T-helper 1 cell treated with Interleukin-12 subunit alpha and Interleukin-12 subunit beta and Interleukin-4 antibody, amounts not matched to agents 30 μg/mL and 1 μg/mL, for 36 hours (primary cell): ENCODE results near the gene TAF1C.

Experiments used
- H3K27ac Mint-ChIP-seq: one replicate; pipeline ENCODE4 v1.8.0; 2021; ENCODE audit warnings: mild to moderate bottlenecking, mixed read lengths
- H3K27me3 Mint-ChIP-seq: one replicate; pipeline ENCODE4 v1.8.0; 2021; ENCODE audit warnings: low read depth, mixed read lengths
- H3K36me3 Mint-ChIP-seq: one replicate; pipeline ENCODE4 v1.8.0; 2021; ENCODE audit warnings: low read depth, mixed read lengths
- H3K4me1 Mint-ChIP-seq: one replicate; pipeline ENCODE4 v1.8.0; 2021; ENCODE audit warnings: low read depth, mixed read lengths
- H3K4me3 Mint-ChIP-seq: one replicate; pipeline ENCODE4 v1.8.0; 2021; ENCODE audit warnings: mild to moderate bottlenecking, moderate library complexity, mixed read lengths
- H3K9me3 Mint-ChIP-seq: one replicate; pipeline ENCODE4 v1.8.0; 2021; ENCODE audit warnings: mixed read lengths

The TAF1C gene

GRCh38 chr16:84169765-84170310 lies 17.0 kb downstream of the TAF1C start:
- H3K9me3 Mint-ChIP-seq, result no peaks in the 10 kb centered on the region
- H3K27ac Mint-ChIP-seq, result no peak overlapping the region
- H3K36me3 Mint-ChIP-seq, result no peaks in the 10 kb centered on the region
- no peak overlapping the region for H3K4me3 Mint-ChIP-seq
- peaks cover 8% of the 10 kb centered on the region for H3K27me3 Mint-ChIP-seq
- H3K4me1 Mint-ChIP-seq, result no peaks in the 10 kb centered on the region

- Mint-ChIP-seq H3K27ac (no peak overlapping the region), H3K4me1 (no peaks in the 10 kb centered on the region), H3K27me3 (peaks cover 24% of the 10 kb centered on the region), H3K36me3 (no peaks in the 10 kb centered on the region), H3K4me3 (no peak overlapping the region), H3K9me3 (no peaks in the 10 kb centered on the region)
Measured at GRCh38 chr16:84166796-84167695, 19.8 kb downstream of the TAF1C start.

GRCh38 chr16:84165746-84166145 lies 21.1 kb downstream of the TAF1C start:
- H3K4me1 Mint-ChIP-seq, result no peaks in the 10 kb centered on the region
- peaks cover 30% of the 10 kb centered on the region for H3K27me3 Mint-ChIP-seq
- H3K36me3 Mint-ChIP-seq, result no peaks in the 10 kb centered on the region
- H3K27ac Mint-ChIP-seq, result no peak overlapping the region
- no peaks in the 10 kb centered on the region for H3K9me3 Mint-ChIP-seq
- no peak overlapping the region for H3K4me3 Mint-ChIP-seq

- H3K27ac Mint-ChIP-seq, result no peak overlapping the region
- no peaks in the 10 kb centered on the region for H3K4me1 Mint-ChIP-seq
- H3K27me3 Mint-ChIP-seq, result peaks cover 51% of the 10 kb centered on the region
- H3K9me3 Mint-ChIP-seq, result no peaks in the 10 kb centered on the region
- no peaks in the 10 kb centered on the region for H3K36me3 Mint-ChIP-seq
- no peak overlapping the region for H3K4me3 Mint-ChIP-seq
Measured at GRCh38 chr16:84161801-84162200, 25.1 kb downstream of the TAF1C start.

- no peaks in the 10 kb centered on the region for H3K9me3 Mint-ChIP-seq
- peaks cover 57% of the 10 kb centered on the region for H3K27me3 Mint-ChIP-seq
- no peak overlapping the region for H3K27ac Mint-ChIP-seq
- peaks cover 2% of the 10 kb centered on the region for H3K4me1 Mint-ChIP-seq
- no peak overlapping the region for H3K4me3 Mint-ChIP-seq
- H3K36me3 Mint-ChIP-seq, result no peaks in the 10 kb centered on the region
Measured at GRCh38 chr16:84161037-84161436, 25.8 kb downstream of the TAF1C start.

- H3K4me3 Mint-ChIP-seq, result no peak overlapping the region
- H3K36me3 Mint-ChIP-seq, result no peaks in the 10 kb centered on the region
- H3K9me3 Mint-ChIP-seq, result no peaks in the 10 kb centered on the region
- peaks cover 2% of the 10 kb centered on the region for H3K4me1 Mint-ChIP-seq
- no peak overlapping the region for H3K27ac Mint-ChIP-seq
- H3K27me3 Mint-ChIP-seq, result peaks cover 59% of the 10 kb centered on the region
Measured at GRCh38 chr16:84159800-84160199, 27.1 kb downstream of the TAF1C start.

- Mint-ChIP-seq H3K4me3 (no peak overlapping the region), H3K9me3 (no peaks in the 10 kb centered on the region), H3K27me3 (peaks cover 52% of the 10 kb centered on the region), H3K4me1 (peaks cover 2% of the 10 kb centered on the region), H3K27ac (no peak overlapping the region), H3K36me3 (no peaks in the 10 kb centered on the region)
Measured at GRCh38 chr16:84159007-84159406, 27.9 kb downstream of the TAF1C start.

GRCh38 chr16:84156342-84156784 lies 30.5 kb downstream of the TAF1C start:
- Mint-ChIP-seq H3K27ac (no peak overlapping the region), H3K36me3 (no peaks in the 10 kb centered on the region), H3K4me3 (no peak overlapping the region), H3K9me3 (no peaks in the 10 kb centered on the region), H3K27me3 (peaks cover 48% of the 10 kb centered on the region), H3K4me1 (peaks cover 2% of the 10 kb centered on the region)

- H3K9me3 Mint-ChIP-seq, result no peaks in the 10 kb centered on the region
- no peak overlapping the region for H3K27ac Mint-ChIP-seq
- H3K36me3 Mint-ChIP-seq, result no peaks in the 10 kb centered on the region
- H3K27me3 Mint-ChIP-seq, result peaks cover 52% of the 10 kb centered on the region
- peaks cover 2% of the 10 kb centered on the region for H3K4me1 Mint-ChIP-seq
- H3K4me3 Mint-ChIP-seq, result no peak overlapping the region
Measured at GRCh38 chr16:84155771-84156170, 31.1 kb downstream of the TAF1C start.

- Mint-ChIP-seq H3K4me3 (no peak overlapping the region), H3K9me3 (no peaks in the 10 kb centered on the region), H3K27me3 (peaks cover 52% of the 10 kb centered on the region), H3K36me3 (no peaks in the 10 kb centered on the region), H3K4me1 (peaks cover 2% of the 10 kb centered on the region), H3K27ac (no peak overlapping the region)
Measured at GRCh38 chr16:84155226-84155625, 31.6 kb downstream of the TAF1C start.

- H3K36me3 Mint-ChIP-seq, result no peaks in the 10 kb centered on the region
- H3K4me1 Mint-ChIP-seq, result peaks cover 2% of the 10 kb centered on the region
- H3K4me3 Mint-ChIP-seq, result no peak overlapping the region
- H3K9me3 Mint-ChIP-seq, result no peaks in the 10 kb centered on the region
- peaks cover 40% of the 10 kb centered on the region for H3K27me3 Mint-ChIP-seq
- H3K27ac Mint-ChIP-seq, result no peak overlapping the region
Measured at GRCh38 chr16:84153660-84154214, 33.1 kb downstream of the TAF1C start.

GRCh38 chr16:84150926-84151325 lies 35.9 kb downstream of the TAF1C start:
- Mint-ChIP-seq H3K9me3 (no peaks in the 10 kb centered on the region), H3K36me3 (no peaks in the 10 kb centered on the region), H3K27me3 (peaks cover 28% of the 10 kb centered on the region), H3K27ac (no peak overlapping the region), H3K4me3 (no peak overlapping the region), H3K4me1 (no peaks in the 10 kb centered on the region)

- peaks cover 10% of the 10 kb centered on the region for H3K4me1 Mint-ChIP-seq
- H3K4me3 Mint-ChIP-seq, result peak within 1 kb of the TSS; percentile 95
- H3K27me3 Mint-ChIP-seq, result peaks cover 20% of the 10 kb centered on the region
- H3K27ac Mint-ChIP-seq, result peak within 1 kb of the TSS; percentile 89
- no peaks in the 10 kb centered on the region for H3K36me3 Mint-ChIP-seq
- H3K9me3 Mint-ChIP-seq, result no peaks in the 10 kb centered on the region
Measured at GRCh38 chr16:84144859-84145639, 41.8 kb downstream of the TAF1C start, which contains the start of the genes DNAAF1 and HSDL1. Gene DNAAF1, plus strand, starts transcription at chr16:84145308. Its CDS starts 133 bp downstream, at chr16:84145441. Gene HSDL1, minus strand, starts transcription at chr16:84145177. Its CDS starts 13,856 bp downstream, at chr16:84131321.

- peaks cover 20% of the 10 kb centered on the region for H3K27me3 Mint-ChIP-seq
- peaks cover 11% of the 10 kb centered on the region for H3K4me1 Mint-ChIP-seq
- H3K9me3 Mint-ChIP-seq, result no peaks in the 10 kb centered on the region
- H3K27ac Mint-ChIP-seq, result peak overlapping the region; percentile 89
- peak overlapping the region; percentile 95 for H3K4me3 Mint-ChIP-seq
- no peaks in the 10 kb centered on the region for H3K36me3 Mint-ChIP-seq
Measured at GRCh38 chr16:84144209-84144858, 42.5 kb downstream of the TAF1C start.
